K562 (cell line): Measurements from ENCODE around the gene FAM167B. TPM values are rescaled to one million over a fixed set of nuclear protein-coding genes. Genes with fewer than 3 reads are reported as not detected.

Experiments used
- ATF7 ChIP-seq: fragments of 450-650 bp; IDR thresholded peaks from 2 replicates; pipeline ENCODE4 v1.7.1; 2014; ENCODE audit warnings: mild to moderate bottlenecking, moderate library complexity
- CBFA2T2 ChIP-seq: fragments of 450-650 bp; conservative IDR thresholded peaks from 2 replicates; pipeline ENCODE4 v1.6.1; 2017; ENCODE audit warnings: mild to moderate bottlenecking
- EP300 ChIP-seq: IDR thresholded peaks from 2 replicates; pipeline ENCODE4 v1.6.1; 2012; ENCODE audit warnings: low read length, improper control_type of control experiment
- ESRRA ChIP-seq: fragments of 450-650 bp; IDR thresholded peaks from 2 replicates; pipeline ENCODE4 v1.6.1; 2014; ENCODE audit warnings: low read depth, mild to moderate bottlenecking, moderate library complexity, borderline replicate concordance
- KHSRP ChIP-seq: fragments of 450-650 bp; IDR thresholded peaks from 2 replicates; pipeline ENCODE4 v1.6.1; 2017
- KLF10 ChIP-seq: fragments of 250-450 bp; sonication (Bioruptor Pico); IDR thresholded peaks from 2 replicates; pipeline ENCODE4 v1.6.1; 2021; ENCODE audit warnings: matching md5 sums
- NR4A1 ChIP-seq, 2 experiments: fragments of 250-450 bp in 1 of 2; fragments of 450-650 bp in 1 of 2; sonication (Bioruptor Pico) in 1 of 2; IDR thresholded peaks; 2 replicates each; pipeline versions ENCODE4 v1.4.0 to v1.6.1; 2016 to 2020; ENCODE audit warnings: mild to moderate bottlenecking in 2 of 2, missing compliant biosample characterization in 1 of 2, missing genetic modification characterization in 1 of 2, moderate library complexity in 1 of 2
- PHB2 ChIP-seq: fragments of 450-650 bp; IDR thresholded peaks from 2 replicates; pipeline ENCODE4 v1.6.1; 2017; ENCODE audit warnings: low read depth
- POLR2B ChIP-seq: fragments of 450-650 bp; IDR thresholded peaks from 2 replicates; pipeline ENCODE4 v1.6.1; 2018; ENCODE audit warnings: low read depth; ENCODE audit not compliant: partially characterized antibody
- RB1 ChIP-seq: fragments of 450-650 bp; IDR thresholded peaks from 2 replicates; pipeline ENCODE4 v1.6.1; 2017; ENCODE audit warnings: low read depth, mild to moderate bottlenecking
- RBFOX2 ChIP-seq: fragments of 200-400 bp; formaldehyde crosslinking; IDR thresholded peaks from 2 replicates; pipeline ENCODE4 v1.6.1; 2017; ENCODE audit warnings: low read depth, mild to moderate bottlenecking, low read length, moderate library complexity
- RCOR1 ChIP-seq, 2 experiments: IDR thresholded peaks; 2 replicates each; pipeline ENCODE4 v1.6.1; 2012; ENCODE audit warnings: low read depth in 2 of 2, low read length in 2 of 2, borderline replicate concordance in 1 of 2, improper control_type of control experiment in 1 of 2
- SIN3B ChIP-seq: fragments of 450-650 bp; IDR thresholded peaks from 2 replicates; pipeline ENCODE4 v1.6.1; 2017; ENCODE audit warnings: low read depth, mild to moderate bottlenecking, moderate library complexity
- SMARCB1 ChIP-seq: IDR thresholded peaks from 2 replicates; pipeline ENCODE4 v1.6.1; 2011; ENCODE audit warnings: improper control_type of control experiment, low read depth; ENCODE audit not compliant: insufficient read length
- SRSF7 ChIP-seq: fragments of 200-400 bp; formaldehyde crosslinking; optimal IDR thresholded peaks from 2 replicates; pipeline ENCODE3; 2017; ENCODE audit warnings: mild to moderate bottlenecking, low read depth, low read length
- polyA plus RNA-seq, 8 experiments: library from polyadenylated mRNA; depleted of rRNA in 4 of 8; stranded (reverse) in 5 of 8; unstranded in 3 of 8; fragments of >200 nt; fragmentation: Nextera tagmentation in 2 of 8; fragmentation: Illumina TruSeq in 1 of 8; extraction: Ambion mirVana in 2 of 8; extraction: Trizol in 1 of 8; gene quantifications; 2 replicates each; pipeline versions ENCODE4 v1.2.1 to v1.2.3, GENCODE V29; 2011 to 2014; ENCODE audit warnings: inconsistent platforms in 1 of 8, missing spikeins in 1 of 8
- total RNA-seq, 7 experiments: library from RNA; depleted of rRNA in 6 of 7; stranded (reverse); fragments of >200 nt in 6 of 7; fragmentation: Illumina TruSeq in 2 of 7; extraction: Trizol in 2 of 7; gene quantifications; 2 replicates each; pipeline versions ENCODE4 v1.2.1 to v1.2.3, GENCODE V29; 2011 to 2021; ENCODE audit warnings: low replicate concordance in 1 of 7
- TF ChIP-seq, protein P1 (sequence below): sonication (generic); formaldehyde crosslinking; IDR thresholded peaks from 2 replicates; pipeline ENCODE4 v1.8.1; 2023; ENCODE audit warnings: missing genetic modification reagents, mild to moderate bottlenecking, borderline replicate concordance
- TF ChIP-seq, protein P2 (sequence below), 2 experiments: IDR thresholded peaks; 2 replicates each; pipeline ENCODE4 v1.6.1; 2011; ENCODE audit warnings: borderline replicate concordance in 1 of 2, control low read depth in 1 of 2, low read depth in 1 of 2, low read length in 1 of 2, mild to moderate bottlenecking in 1 of 2, mixed read lengths in 1 of 2, moderate library complexity in 1 of 2; ENCODE audit not compliant: insufficient read depth in 1 of 2, insufficient read length in 1 of 2, poor library complexity in 1 of 2, severe bottlenecking in 1 of 2; ENCODE audit errors: extremely low read depth in 1 of 2
- TF ChIP-seq, protein P3 (sequence below): IDR thresholded peaks from 2 replicates; pipeline ENCODE4 v1.6.1; 2012; ENCODE audit warnings: low read depth, low read length, improper control_type of control experiment, borderline replicate concordance

FAM167B gene
- total and polyA plus RNA-seq, 9 of the 15 experiments (the other 6 are each of a cell fraction or from before 2014, with no cell fraction given): not detected

DNA sequence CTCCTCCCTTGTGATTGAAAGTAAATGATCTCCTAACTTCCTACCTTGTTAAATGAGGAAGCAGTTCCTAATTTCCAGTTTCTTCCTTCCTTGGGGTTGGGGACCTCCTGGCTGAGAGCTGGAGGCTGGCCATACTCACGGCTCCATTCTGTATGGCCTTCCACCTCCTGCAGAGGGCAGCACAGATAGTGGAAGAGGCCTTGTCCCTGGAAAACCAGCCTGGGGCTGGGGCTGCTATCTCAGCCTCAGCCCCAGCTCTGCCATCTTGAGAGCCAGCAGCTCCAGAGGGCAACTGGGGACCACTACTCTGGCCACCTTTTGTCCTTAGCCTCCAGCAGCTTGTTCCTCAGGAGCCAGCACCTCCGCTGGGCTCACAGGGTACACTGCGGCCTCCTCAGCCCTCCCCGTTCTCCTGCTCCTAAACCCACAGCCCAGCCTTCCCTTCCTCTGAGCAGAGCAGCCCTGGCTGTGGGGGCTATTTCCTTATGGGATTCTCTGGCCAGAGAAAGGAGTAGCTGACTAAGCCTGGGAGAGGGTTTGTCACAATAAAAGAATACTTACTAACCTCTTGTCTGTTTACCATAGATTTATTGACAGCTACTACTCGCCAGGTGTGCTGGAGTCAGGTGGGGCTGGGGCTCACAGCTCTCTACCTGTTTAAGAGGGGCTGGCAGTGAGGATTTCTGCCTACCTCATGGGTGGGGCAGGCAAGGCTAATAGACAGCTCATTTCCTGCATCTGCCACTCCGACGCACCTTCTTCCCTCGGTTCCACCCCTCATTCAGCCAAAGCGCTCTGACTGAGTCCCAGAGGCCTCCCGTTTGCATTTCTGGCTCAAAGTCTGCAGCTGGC lies 31.2 kb upstream of the FAM167B start (continued):
- TF ChIP-seq, protein P1, sequence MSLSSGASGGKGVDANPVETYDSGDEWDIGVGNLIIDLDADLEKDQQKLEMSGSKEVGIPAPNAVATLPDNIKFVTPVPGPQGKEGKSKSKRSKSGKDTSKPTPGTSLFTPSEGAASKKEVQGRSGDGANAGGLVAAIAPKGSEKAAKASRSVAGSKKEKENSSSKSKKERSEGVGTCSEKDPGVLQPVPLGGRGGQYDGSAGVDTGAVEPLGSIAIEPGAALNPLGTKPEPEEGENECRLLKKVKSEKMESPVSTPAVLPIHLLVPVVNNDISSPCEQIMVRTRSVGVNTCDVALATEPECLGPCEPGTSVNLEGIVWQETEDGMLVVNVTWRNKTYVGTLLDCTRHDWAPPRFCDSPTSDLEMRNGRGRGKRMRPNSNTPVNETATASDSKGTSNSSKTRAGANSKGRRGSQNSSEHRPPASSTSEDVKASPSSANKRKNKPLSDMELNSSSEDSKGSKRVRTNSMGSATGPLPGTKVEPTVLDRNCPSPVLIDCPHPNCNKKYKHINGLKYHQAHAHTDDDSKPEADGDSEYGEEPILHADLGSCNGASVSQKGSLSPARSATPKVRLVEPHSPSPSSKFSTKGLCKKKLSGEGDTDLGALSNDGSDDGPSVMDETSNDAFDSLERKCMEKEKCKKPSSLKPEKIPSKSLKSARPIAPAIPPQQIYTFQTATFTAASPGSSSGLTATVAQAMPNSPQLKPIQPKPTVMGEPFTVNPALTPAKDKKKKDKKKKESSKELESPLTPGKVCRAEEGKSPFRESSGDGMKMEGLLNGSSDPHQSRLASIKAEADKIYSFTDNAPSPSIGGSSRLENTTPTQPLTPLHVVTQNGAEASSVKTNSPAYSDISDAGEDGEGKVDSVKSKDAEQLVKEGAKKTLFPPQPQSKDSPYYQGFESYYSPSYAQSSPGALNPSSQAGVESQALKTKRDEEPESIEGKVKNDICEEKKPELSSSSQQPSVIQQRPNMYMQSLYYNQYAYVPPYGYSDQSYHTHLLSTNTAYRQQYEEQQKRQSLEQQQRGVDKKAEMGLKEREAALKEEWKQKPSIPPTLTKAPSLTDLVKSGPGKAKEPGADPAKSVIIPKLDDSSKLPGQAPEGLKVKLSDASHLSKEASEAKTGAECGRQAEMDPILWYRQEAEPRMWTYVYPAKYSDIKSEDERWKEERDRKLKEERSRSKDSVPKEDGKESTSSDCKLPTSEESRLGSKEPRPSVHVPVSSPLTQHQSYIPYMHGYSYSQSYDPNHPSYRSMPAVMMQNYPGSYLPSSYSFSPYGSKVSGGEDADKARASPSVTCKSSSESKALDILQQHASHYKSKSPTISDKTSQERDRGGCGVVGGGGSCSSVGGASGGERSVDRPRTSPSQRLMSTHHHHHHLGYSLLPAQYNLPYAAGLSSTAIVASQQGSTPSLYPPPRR: no peak
- TF ChIP-seq SMARCB1 (no peak), RBFOX2 (0 out of 2 replicates have a peak, but pooled peaks have one; percentile 16), RB1 (peak; percentile 70; the same call in 1 of the 2 replicates), ESRRA (peak; percentile 54; the same call in 1 of the 2 replicates), KLF10 (CRISPR knock-in tag) (no peak), KHSRP (no peak), EP300 (no peak), PHB2 (no peak), POLR2B (no peak), ATF7 (peak; percentile 17; the same call in 1 of the 2 replicates), CBFA2T2 (no peak), RCOR1 (IDR thresholded peaks at IDR 0.05; ENCODE audit: borderline replicate concordance in 1 of 2, low read depth in 2 of 2, low read length in 2 of 2) (0 out of 4 replicates have a peak, but pooled peaks of 1 of the 2 experiments have one; percentile 46), SIN3B (no peak), SRSF7 (no peak), NR4A1 (CRISPR knock-in tag; IDR thresholded peaks at IDR 0.05) (no peak), NR4A1 (tag; IDR thresholded peaks at IDR 0.05) (no peak)
- TF ChIP-seq, protein P2, sequence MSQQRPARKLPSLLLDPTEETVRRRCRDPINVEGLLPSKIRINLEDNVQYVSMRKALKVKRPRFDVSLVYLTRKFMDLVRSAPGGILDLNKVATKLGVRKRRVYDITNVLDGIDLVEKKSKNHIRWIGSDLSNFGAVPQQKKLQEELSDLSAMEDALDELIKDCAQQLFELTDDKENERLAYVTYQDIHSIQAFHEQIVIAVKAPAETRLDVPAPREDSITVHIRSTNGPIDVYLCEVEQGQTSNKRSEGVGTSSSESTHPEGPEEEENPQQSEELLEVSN (IDR thresholded peaks at IDR 0.05; ENCODE audit: borderline replicate concordance in 1 of 2, extremely low read depth in 1 of 2, insufficient read depth in 1 of 2, insufficient read length in 1 of 2, low read depth in 1 of 2, low read length in 1 of 2, poor library complexity in 1 of 2, severe bottlenecking in 1 of 2): no peak
- TF ChIP-seq, protein P3, sequence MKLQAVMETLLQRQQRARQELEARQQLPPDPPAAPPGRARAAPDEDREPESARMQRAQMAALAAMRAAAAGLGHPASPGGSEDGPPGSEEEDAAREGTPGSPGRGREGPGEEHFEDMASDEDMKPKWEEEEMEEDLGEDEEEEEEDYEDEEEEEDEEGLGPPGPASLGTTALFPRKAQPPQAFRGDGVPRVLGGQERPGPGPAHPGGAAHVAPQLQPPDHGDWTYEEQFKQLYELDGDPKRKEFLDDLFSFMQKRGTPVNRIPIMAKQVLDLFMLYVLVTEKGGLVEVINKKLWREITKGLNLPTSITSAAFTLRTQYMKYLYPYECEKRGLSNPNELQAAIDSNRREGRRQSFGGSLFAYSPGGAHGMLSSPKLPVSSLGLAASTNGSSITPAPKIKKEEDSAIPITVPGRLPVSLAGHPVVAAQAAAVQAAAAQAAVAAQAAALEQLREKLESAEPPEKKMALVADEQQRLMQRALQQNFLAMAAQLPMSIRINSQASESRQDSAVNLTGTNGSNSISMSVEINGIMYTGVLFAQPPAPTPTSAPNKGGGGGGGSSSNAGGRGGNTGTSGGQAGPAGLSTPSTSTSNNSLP: no peak
